ENCODE measurements around the gene GRIN2A.

Gene GRIN2A

GRCh38 chr16:9840761-9841665 lies 341.2 kb downstream of the GRIN2A start:
- POLR2A ChIA-PET = no interaction called here
- Histone ChIP-seq H3K27me3 (replicated peaks in 2 of 5; ENCODE audit: control insufficient read depth in 4 of 5, insufficient read depth in 5 of 5, low read length in 4 of 5) (no peaks in the 10 kb centered on the region), H3K9me3 (ENCODE audit: control extremely low read depth in 1 of 5, control insufficient read depth in 4 of 5, insufficient read depth in 2 of 5, low read depth in 1 of 5, low read length in 4 of 5) (no peaks in the 10 kb centered on the region), H3K4me1 (ENCODE audit: control extremely low read depth in 1 of 4, control insufficient read depth in 4 of 4, insufficient read depth in 4 of 4, low read length in 3 of 4) (no peaks in the 10 kb centered on the region), H3K27ac (ENCODE audit: insufficient read depth in 1 of 2, low read depth in 1 of 2, low read length in 2 of 2, poor library complexity in 1 of 2, severe bottlenecking in 2 of 2) (no peak overlapping the region), H3K36me3 (ENCODE audit: control insufficient read depth in 4 of 4, insufficient read depth in 4 of 4, low read length in 3 of 4) (no peaks in the 10 kb centered on the region), H3K4me3 (ENCODE audit: control insufficient read depth in 1 of 7, extremely low read depth in 1 of 7, insufficient read depth in 4 of 7, low read depth in 2 of 7, low read length in 6 of 7) (no peak overlapping the region)
- CTCF ChIA-PET = no interaction called here
- DNase-seq = no peak
- WGBS (ENCODE audit: insufficient coverage) = 41% methylated on average over 2 of the region's 4 CpGs

- Histone ChIP-seq H3K4me1 (ENCODE audit: control extremely low read depth in 1 of 4, control insufficient read depth in 4 of 4, insufficient read depth in 4 of 4, low read length in 3 of 4) (no peaks in the 10 kb centered on the region), H3K4me3 (ENCODE audit: control insufficient read depth in 1 of 7, extremely low read depth in 1 of 7, insufficient read depth in 4 of 7, low read depth in 2 of 7, low read length in 6 of 7) (no peak overlapping the region), H3K36me3 (ENCODE audit: control insufficient read depth in 4 of 4, insufficient read depth in 4 of 4, low read length in 3 of 4) (no peaks in the 10 kb centered on the region), H3K9me3 (ENCODE audit: control extremely low read depth in 1 of 5, control insufficient read depth in 4 of 5, insufficient read depth in 2 of 5, low read depth in 1 of 5, low read length in 4 of 5) (no peaks in the 10 kb centered on the region), H3K27me3 (replicated peaks in 2 of 5; ENCODE audit: control insufficient read depth in 4 of 5, insufficient read depth in 5 of 5, low read length in 4 of 5) (no peaks in the 10 kb centered on the region), H3K27ac (ENCODE audit: insufficient read depth in 1 of 2, low read depth in 1 of 2, low read length in 2 of 2, poor library complexity in 1 of 2, severe bottlenecking in 2 of 2) (no peak overlapping the region)
- CTCF ChIA-PET = no interaction called here
- 100% methylated on average over 2 of the region's 2 CpGs for WGBS (ENCODE audit: insufficient coverage)
- POLR2A ChIA-PET = no interaction called here
- DNase-seq = no peak
Observed at GRCh38 chr16:9837481-9837880, 344.7 kb downstream of the GRIN2A start.

- Histone ChIP-seq H3K27ac (ENCODE audit: insufficient read depth in 1 of 2, low read depth in 1 of 2, low read length in 2 of 2, poor library complexity in 1 of 2, severe bottlenecking in 2 of 2) (no peak overlapping the region), H3K27me3 (replicated peaks in 2 of 5; ENCODE audit: control insufficient read depth in 4 of 5, insufficient read depth in 5 of 5, low read length in 4 of 5) (no peaks in the 10 kb centered on the region), H3K4me1 (ENCODE audit: control extremely low read depth in 1 of 4, control insufficient read depth in 4 of 4, insufficient read depth in 4 of 4, low read length in 3 of 4) (no peaks in the 10 kb centered on the region), H3K36me3 (ENCODE audit: control insufficient read depth in 4 of 4, insufficient read depth in 4 of 4, low read length in 3 of 4) (no peaks in the 10 kb centered on the region), H3K9me3 (ENCODE audit: control extremely low read depth in 1 of 5, control insufficient read depth in 4 of 5, insufficient read depth in 2 of 5, low read depth in 1 of 5, low read length in 4 of 5) (no peaks in the 10 kb centered on the region), H3K4me3 (ENCODE audit: control insufficient read depth in 1 of 7, extremely low read depth in 1 of 7, insufficient read depth in 4 of 7, low read depth in 2 of 7, low read length in 6 of 7) (no peak overlapping the region)
- DNase-seq = peak in 2 of 3 donors; percentile 7 to 13
- ChIA-PET CTCF (no interaction called here), POLR2A (no interaction called here)
- WGBS (ENCODE audit: insufficient coverage) = 71% methylated on average over 8 of the region's 9 CpGs
Observed at GRCh38 chr16:9836118-9836736, 346.0 kb downstream of the GRIN2A start.

GRCh38 chr16:9827062-9827752 lies 355.0 kb downstream of the GRIN2A start:
- no peaks in the 10 kb centered on the region for H3K4me1 ChIP-seq (ENCODE audit: control extremely low read depth in 1 of 4, control insufficient read depth in 4 of 4, insufficient read depth in 4 of 4, low read length in 3 of 4)
- DNase-seq = no peak
- H3K36me3 ChIP-seq (ENCODE audit: control insufficient read depth in 4 of 4, insufficient read depth in 4 of 4, low read length in 3 of 4) = no peaks in the 10 kb centered on the region
- no peak overlapping the region for H3K4me3 ChIP-seq (ENCODE audit: control insufficient read depth in 1 of 7, extremely low read depth in 1 of 7, insufficient read depth in 4 of 7, low read depth in 2 of 7, low read length in 6 of 7)
- WGBS (ENCODE audit: insufficient coverage) = 19% methylated on average over 8 of the region's 9 CpGs
- POLR2A ChIA-PET = no interaction called here
- no peaks in the 10 kb centered on the region for H3K9me3 ChIP-seq (ENCODE audit: control extremely low read depth in 1 of 5, control insufficient read depth in 4 of 5, insufficient read depth in 2 of 5, low read depth in 1 of 5, low read length in 4 of 5)
- H3K27me3 ChIP-seq (replicated peaks in 2 of 5; ENCODE audit: control insufficient read depth in 4 of 5, insufficient read depth in 5 of 5, low read length in 4 of 5) = peaks cover 0 to 1% (median 0%) of the 10 kb centered on the region in 5 experiments
- CTCF ChIA-PET = no interaction called here
- H3K27ac ChIP-seq (ENCODE audit: insufficient read depth in 1 of 2, low read depth in 1 of 2, low read length in 2 of 2, poor library complexity in 1 of 2, severe bottlenecking in 2 of 2) = no peak overlapping the region

GRCh38 chr16:9826656-9827055 lies 355.6 kb downstream of the GRIN2A start:
- ChIA-PET POLR2A (no interaction called here), CTCF (no interaction called here)
- Histone ChIP-seq H3K27ac (ENCODE audit: insufficient read depth in 1 of 2, low read depth in 1 of 2, low read length in 2 of 2, poor library complexity in 1 of 2, severe bottlenecking in 2 of 2) (no peak overlapping the region), H3K4me1 (ENCODE audit: control extremely low read depth in 1 of 4, control insufficient read depth in 4 of 4, insufficient read depth in 4 of 4, low read length in 3 of 4) (no peaks in the 10 kb centered on the region), H3K9me3 (ENCODE audit: control extremely low read depth in 1 of 5, control insufficient read depth in 4 of 5, insufficient read depth in 2 of 5, low read depth in 1 of 5, low read length in 4 of 5) (no peaks in the 10 kb centered on the region), H3K27me3 (replicated peaks in 2 of 5; ENCODE audit: control insufficient read depth in 4 of 5, insufficient read depth in 5 of 5, low read length in 4 of 5) (peaks cover 0 to 1% (median 0%) of the 10 kb centered on the region in 5 experiments), H3K4me3 (ENCODE audit: control insufficient read depth in 1 of 7, extremely low read depth in 1 of 7, insufficient read depth in 4 of 7, low read depth in 2 of 7, low read length in 6 of 7) (no peak overlapping the region), H3K36me3 (ENCODE audit: control insufficient read depth in 4 of 4, insufficient read depth in 4 of 4, low read length in 3 of 4) (no peaks in the 10 kb centered on the region)
- 80% methylated on average over 1 of the region's 2 CpGs for WGBS (ENCODE audit: insufficient coverage)
- no peak for DNase-seq

- Histone ChIP-seq H3K9me3 (ENCODE audit: control extremely low read depth in 1 of 5, control insufficient read depth in 4 of 5, insufficient read depth in 2 of 5, low read depth in 1 of 5, low read length in 4 of 5) (no peaks in the 10 kb centered on the region), H3K4me1 (ENCODE audit: control extremely low read depth in 1 of 4, control insufficient read depth in 4 of 4, insufficient read depth in 4 of 4, low read length in 3 of 4) (no peaks in the 10 kb centered on the region), H3K4me3 (ENCODE audit: control insufficient read depth in 1 of 7, extremely low read depth in 1 of 7, insufficient read depth in 4 of 7, low read depth in 2 of 7, low read length in 6 of 7) (no peak overlapping the region), H3K27me3 (replicated peaks in 2 of 5; ENCODE audit: control insufficient read depth in 4 of 5, insufficient read depth in 5 of 5, low read length in 4 of 5) (peaks cover 0 to 3% (median 0%) of the 10 kb centered on the region in 5 experiments), H3K27ac (ENCODE audit: insufficient read depth in 1 of 2, low read depth in 1 of 2, low read length in 2 of 2, poor library complexity in 1 of 2, severe bottlenecking in 2 of 2) (no peak overlapping the region), H3K36me3 (ENCODE audit: control insufficient read depth in 4 of 4, insufficient read depth in 4 of 4, low read length in 3 of 4) (no peaks in the 10 kb centered on the region)
- ChIA-PET CTCF (no interaction called here), POLR2A (no interaction called here)
- 90% methylated on average over 7 of the region's 12 CpGs for WGBS (ENCODE audit: insufficient coverage)
- no peak for DNase-seq
Observed at GRCh38 chr16:9824200-9825068, 357.8 kb downstream of the GRIN2A start.

All from common myeloid progenitor, CD34-positive (primary cell).